Activated CD8-positive, alpha-beta memory T cell treated with anti-CD3 and anti-CD28 coated beads, Interleukin-2, amount 50 U/mL, for 24 hours (primary cell): ENCODE measurements around the gene PITHD1.
"Not testable (repeated sequence)": the region's sequence is repeated elsewhere in the genome, so short reads cannot be mapped to it uniquely, and the experiment has no call there.

ENCODE experiments used
- DNase-seq: peaks from one replicate; pipeline ENCODE4 v3.0.0-alpha.2; 2020; ENCODE audit errors: extremely low read depth

Gene PITHD1

GRCh38 chr1:23825076-23825761 is 47.0 kb downstream of the PITHD1 start, which contains the start of gene HMGCL:
Gene HMGCL (minus strand): TSS chr1:23825429. CDS start chr1:23825415, 14 bp downstream.
- peak; percentile 78 for DNase-seq

GRCh38 chr1:23825762-23826522 is 47.7 kb downstream of the PITHD1 start:
- no peak for DNase-seq

GRCh38 chr1:23826590-23826989 is 48.4 kb downstream of the PITHD1 start:
- not testable (repeated sequence) for DNase-seq

- no peak for DNase-seq
These were observed 49.5 kb downstream of the PITHD1 start for GRCh38 chr1:23827717-23828116.

- DNase-seq = not testable (repeated sequence)
These were observed 55.9 kb downstream of the PITHD1 start for GRCh38 chr1:23834156-23834555.

- DNase-seq = no peak
These were observed 57.8 kb downstream of the PITHD1 start for GRCh38 chr1:23836037-23836436.
